Activated B cell treated with CpG ODN at 0.5 μM for 24 hours (primary cell): ENCODE data around the gene EEA1. TPM values are rescaled to one million over a fixed set of nuclear protein-coding genes. Genes with fewer than 3 reads are reported as not detected.
"Not testable (repeated sequence)": the region's sequence is repeated elsewhere in the genome, so short reads cannot be mapped to it uniquely, and the experiment has no call there.

ENCODE experiments used
- ATAC-seq: fragments of 200-7000 bp; cut with Tn5 transposase; one replicate; pipeline ENCODE4 v1.10.0; 2021; ENCODE audit warnings: low read depth, mild to moderate bottlenecking, moderate library complexity
- CTCF ChIA-PET: fragments of 350-600 bp; sonication (Branson Sonifier 250); formaldehyde crosslinking; loops from one replicate; lab custom pipeline; 2021; ENCODE audit warnings: antibody characterized with exemption; lab: Charles Lee
- POLR2A ChIA-PET: fragments of 350-600 bp; sonication (Branson Sonifier 250); formaldehyde crosslinking; loops from one replicate; lab custom pipeline; 2021; ENCODE audit warnings: antibody characterized with exemption; lab: Charles Lee
- DNase-seq: peaks from one replicate; pipeline ENCODE4 v3.0.0; 2022
- H3K27ac Mint-ChIP-seq: one replicate; pipeline ENCODE4 v1.8.0; 2020; ENCODE audit warnings: mixed read lengths
- H3K27me3 Mint-ChIP-seq: one replicate; pipeline ENCODE4 v1.8.0; 2021; ENCODE audit warnings: mixed read lengths
- H3K36me3 Mint-ChIP-seq: one replicate; pipeline ENCODE4 v1.8.0; 2021; ENCODE audit warnings: low read depth, mixed read lengths
- H3K4me1 Mint-ChIP-seq: one replicate; pipeline ENCODE4 v1.8.0; 2021; ENCODE audit warnings: mixed read lengths
- H3K4me3 Mint-ChIP-seq: one replicate; pipeline ENCODE4 v1.8.0; 2020; ENCODE audit warnings: mild to moderate bottlenecking, mixed read lengths
- H3K9me3 Mint-ChIP-seq: one replicate; pipeline ENCODE4 v1.8.0; 2020; ENCODE audit warnings: mixed read lengths
- intact Hi-C: fragments of 100-400 bp; cut with micrococcal nuclease; formaldehyde crosslinking; loops from one replicate; pipeline ENCODE4 v1.15.1; 2024
- total RNA-seq: library from RNA; stranded (reverse); gene quantifications from 2 replicates; pipeline ENCODE4 v1.2.3, GENCODE V29; 2022
- TF ChIP-seq, protein P1 (sequence below): fragments of 200-600 bp; IDR thresholded peaks from one replicate; pipeline ENCODE4 v1.8.0; 2022; ENCODE audit warnings: antibody characterized with exemption, mild to moderate bottlenecking

Gene EEA1
- total RNA-seq, 1 donor from 2014 or later = 22.6 TPM

DNA sequence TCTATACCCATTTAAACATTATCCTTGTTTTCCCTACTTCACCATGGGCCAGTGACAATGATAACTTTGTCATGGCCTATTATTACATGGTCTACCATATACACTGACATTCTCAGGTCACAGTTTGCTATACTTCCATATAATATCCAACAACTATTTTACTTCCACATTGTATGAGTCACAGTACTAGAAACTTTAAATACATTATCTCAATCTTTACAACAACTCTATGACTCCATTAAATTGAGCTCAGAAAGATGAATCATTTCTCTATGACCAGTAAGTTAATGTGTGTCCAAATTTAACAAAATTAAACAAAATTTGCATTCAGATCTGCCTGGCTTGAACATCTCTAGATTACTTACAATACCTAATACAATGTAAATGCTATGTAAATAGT is 132.4 kb downstream of the EEA1 start:
- Mint-ChIP-seq H3K4me1 (no peaks in the 10 kb centered on the region), H3K4me3 (no peak overlapping the region), H3K36me3 (peaks cover 73% of the 10 kb centered on the region), H3K27me3 (no peaks in the 10 kb centered on the region), H3K27ac (no peak overlapping the region), H3K9me3 (peaks cover 10% of the 10 kb centered on the region)
- TF ChIP-seq, protein P1, sequence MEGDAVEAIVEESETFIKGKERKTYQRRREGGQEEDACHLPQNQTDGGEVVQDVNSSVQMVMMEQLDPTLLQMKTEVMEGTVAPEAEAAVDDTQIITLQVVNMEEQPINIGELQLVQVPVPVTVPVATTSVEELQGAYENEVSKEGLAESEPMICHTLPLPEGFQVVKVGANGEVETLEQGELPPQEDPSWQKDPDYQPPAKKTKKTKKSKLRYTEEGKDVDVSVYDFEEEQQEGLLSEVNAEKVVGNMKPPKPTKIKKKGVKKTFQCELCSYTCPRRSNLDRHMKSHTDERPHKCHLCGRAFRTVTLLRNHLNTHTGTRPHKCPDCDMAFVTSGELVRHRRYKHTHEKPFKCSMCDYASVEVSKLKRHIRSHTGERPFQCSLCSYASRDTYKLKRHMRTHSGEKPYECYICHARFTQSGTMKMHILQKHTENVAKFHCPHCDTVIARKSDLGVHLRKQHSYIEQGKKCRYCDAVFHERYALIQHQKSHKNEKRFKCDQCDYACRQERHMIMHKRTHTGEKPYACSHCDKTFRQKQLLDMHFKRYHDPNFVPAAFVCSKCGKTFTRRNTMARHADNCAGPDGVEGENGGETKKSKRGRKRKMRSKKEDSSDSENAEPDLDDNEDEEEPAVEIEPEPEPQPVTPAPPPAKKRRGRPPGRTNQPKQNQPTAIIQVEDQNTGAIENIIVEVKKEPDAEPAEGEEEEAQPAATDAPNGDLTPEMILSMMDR = no peak
- intact Hi-C loops = no loop called here
- ATAC-seq (no peak), DNase-seq (no peak)
- POLR2A ChIA-PET = no interaction called here
- CTCF ChIA-PET = interaction anchor here (0.5 to 1.8 kb wide), 2 partner anchors 11 to 559 kb away, joined by 3 to 5 read pairs; no protein-coding TSS in a partner anchor

DNA sequence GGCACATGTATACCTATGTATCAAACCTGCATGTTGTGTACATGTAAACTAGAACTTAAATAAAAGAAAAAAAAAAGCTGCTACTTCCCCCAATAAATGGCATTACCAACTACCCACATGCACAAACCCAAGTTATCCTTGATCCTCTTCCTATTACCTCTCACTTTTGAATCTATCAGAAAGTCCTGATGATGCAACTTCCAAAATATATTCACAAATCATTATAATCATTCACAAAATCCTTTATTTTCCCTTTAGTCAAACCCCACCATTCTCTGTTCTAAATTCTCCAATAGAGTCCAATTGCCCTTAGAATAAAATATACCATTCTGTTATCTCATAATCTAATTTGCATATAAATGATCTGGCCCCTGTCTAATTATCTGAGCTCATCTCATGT is 134.3 kb downstream of the EEA1 start:
- H3K27ac Mint-ChIP-seq = no peak overlapping the region
- no peak overlapping the region for H3K4me3 Mint-ChIP-seq
- no peaks in the 10 kb centered on the region for H3K4me1 Mint-ChIP-seq
- ATAC-seq = no peak
- TF ChIP-seq, protein P1 = no peak
- H3K27me3 Mint-ChIP-seq = no peaks in the 10 kb centered on the region
- peaks cover 79% of the 10 kb centered on the region for H3K36me3 Mint-ChIP-seq
- POLR2A ChIA-PET = interaction anchor here (0.6 kb wide), 1 partner anchor 176 kb away, joined by 8 read pairs; no protein-coding TSS in a partner anchor
- no peak for DNase-seq
- CTCF ChIA-PET = interaction anchor here (0.6 to 1.8 kb wide), 3 partner anchors 9 to 38 kb away, joined by 3 to 5 read pairs (median 3); no protein-coding TSS in a partner anchor
- H3K9me3 Mint-ChIP-seq = peaks cover 14% of the 10 kb centered on the region
- intact Hi-C loops = no loop called here

DNA sequence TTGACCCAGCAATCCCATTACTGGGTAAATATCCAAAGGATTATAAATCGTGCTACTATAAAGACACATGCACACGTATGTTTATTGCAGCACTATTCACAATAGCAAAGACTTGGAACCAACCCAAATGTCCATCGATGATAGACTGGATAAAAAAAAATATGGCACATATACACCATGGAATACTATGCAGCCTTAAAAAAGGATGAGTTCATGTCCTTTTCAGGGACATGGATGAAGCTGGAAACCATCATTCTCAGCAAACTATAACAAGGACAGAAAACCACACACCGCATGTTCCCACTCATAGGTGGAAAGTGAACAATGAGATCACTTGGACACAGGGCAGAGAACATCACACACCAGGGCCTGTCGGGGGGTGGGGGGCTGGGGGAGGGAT is 134.7 kb downstream of the EEA1 start:
- Mint-ChIP-seq H3K9me3 (peaks cover 14% of the 10 kb centered on the region), H3K36me3 (peaks cover 82% of the 10 kb centered on the region)
- intact Hi-C loops, ATAC-seq, H3K27ac Mint-ChIP-seq, H3K4me1 Mint-ChIP-seq, DNase-seq, H3K4me3 Mint-ChIP-seq, CTCF ChIA-PET, H3K27me3 Mint-ChIP-seq: not testable (repeated sequence)
- POLR2A ChIA-PET = interaction anchor here (0.6 kb wide), 1 partner anchor 176 kb away, joined by 8 read pairs; no protein-coding TSS in a partner anchor

DNA sequence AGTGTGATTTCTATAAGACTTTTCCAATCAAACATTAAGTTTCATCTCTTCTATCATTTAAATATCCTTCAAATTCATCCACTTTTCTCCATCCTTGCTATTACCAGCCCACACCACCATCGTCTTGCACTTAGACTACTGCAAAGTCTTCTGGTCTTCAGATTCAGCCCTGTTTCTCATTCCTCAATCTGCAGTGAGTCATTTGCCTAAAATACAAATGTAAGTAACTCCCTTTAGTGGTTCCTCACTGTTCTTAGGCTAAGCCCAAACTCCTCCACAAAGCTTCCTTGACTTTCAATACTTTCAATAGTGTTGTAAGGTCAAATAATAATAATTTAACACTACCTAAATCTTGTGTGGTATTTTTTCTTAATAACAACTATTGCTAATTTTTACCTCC is 143.1 kb downstream of the EEA1 start:
- intact Hi-C loops = loop anchor here (5.0 to 10.0 kb wide), 3 partner anchors 141 to 1189 kb away; partner anchors contain the start of genes EEA1 and SOCS2
- no peak overlapping the region for H3K27ac Mint-ChIP-seq
- TF ChIP-seq, protein P1 = no peak

DNA sequence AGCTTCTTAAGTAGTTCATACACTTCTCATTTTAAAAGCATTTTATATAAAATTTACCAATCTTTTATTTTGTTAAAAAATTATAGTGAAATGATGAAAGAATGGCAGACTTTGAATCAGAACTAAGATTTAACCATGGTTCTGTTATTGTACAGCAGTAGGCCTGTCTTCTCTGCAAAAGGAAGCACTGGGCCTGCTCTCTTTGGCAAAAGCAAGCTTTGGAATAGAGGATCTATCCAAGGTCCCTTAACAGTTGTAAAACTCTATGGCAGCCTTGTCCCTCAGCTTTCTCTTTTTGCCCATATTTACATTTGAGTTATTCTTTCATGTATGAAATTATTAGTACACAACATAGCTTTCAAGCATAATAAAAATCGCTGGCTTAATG is 143.5 kb downstream of the EEA1 start:
- DNase-seq (no peak), ATAC-seq (no peak)
- intact Hi-C loops = loop anchor here (1.0 to 10.0 kb wide), 10 partner anchors 142 to 1403 kb away; partner anchors contain the start of genes EEA1, MRPL42 and SOCS2
- H3K27me3 Mint-ChIP-seq = no peaks in the 10 kb centered on the region
- ChIA-PET POLR2A (interaction anchor here (0.8 kb wide), 1 partner anchor 611 kb away, joined by 3 read pairs; no protein-coding TSS in a partner anchor), CTCF (interaction anchor here (0.7 to 4.4 kb wide), 9 partner anchors 10 to 1317 kb away, joined by 3 to 34 read pairs (median 6); no protein-coding TSS in a partner anchor)
- no peaks in the 10 kb centered on the region for H3K9me3 Mint-ChIP-seq
- peaks cover 42% of the 10 kb centered on the region for H3K36me3 Mint-ChIP-seq
- H3K4me3 Mint-ChIP-seq = no peak overlapping the region
- TF ChIP-seq, protein P1 = no peak
- H3K27ac Mint-ChIP-seq = no peak overlapping the region
- no peaks in the 10 kb centered on the region for H3K4me1 Mint-ChIP-seq

More for the DNA sequence above, 143.1 kb downstream of the EEA1 start:
- DNase-seq = no peak
- Mint-ChIP-seq H3K4me1 (no peaks in the 10 kb centered on the region), H3K4me3 (no peak overlapping the region), H3K27me3 (no peaks in the 10 kb centered on the region), H3K9me3 (no peaks in the 10 kb centered on the region), H3K36me3 (peaks cover 42% of the 10 kb centered on the region)
- CTCF ChIA-PET = interaction anchor here (0.7 to 4.4 kb wide), 9 partner anchors 10 to 1316 kb away, joined by 3 to 34 read pairs (median 6); no protein-coding TSS in a partner anchor
- ATAC-seq = no peak
- POLR2A ChIA-PET = interaction anchor here (0.8 kb wide), 1 partner anchor 611 kb away, joined by 3 read pairs; no protein-coding TSS in a partner anchor
